Bronchial epithelial cell (primary cell): ENCODE measurements around the gene TRABD2B. TPM values are rescaled to one million over a fixed set of nuclear protein-coding genes. Genes with fewer than 3 reads are reported as not detected.

Experiments
- DNase-seq: peaks from one replicate; pipeline ENCODE4 v3.0.0-alpha.2; 2010; ENCODE audit warnings: low read depth
- FAIRE-seq: peaks from 2 replicates; lab custom pipeline; 2011; peaks lifted over from hg19 to GRCh38; lab: Jason Lieb, UNC
- H3K27me3 ChIP-seq: 2 replicates; pipeline ENCODE4 v1.5.1; 2011; ENCODE audit warnings: low read length; ENCODE audit not compliant: control insufficient read depth, insufficient read depth
- H3K36me3 ChIP-seq: 2 replicates; pipeline ENCODE4 v1.5.1; 2011; ENCODE audit warnings: low read length; ENCODE audit not compliant: control insufficient read depth, insufficient read depth
- H3K4me3 ChIP-seq: 2 replicates; pipeline ENCODE4 v1.5.1; 2011; ENCODE audit warnings: mild to moderate bottlenecking, low read depth, low read length, control low read depth
- CTCF ChIP-seq: IDR thresholded peaks from 2 replicates; pipeline ENCODE4 v1.5.1; 2011; ENCODE audit warnings: mild to moderate bottlenecking, moderate library complexity, low read length, control low read depth, inconsistent platforms; ENCODE audit not compliant: insufficient read depth, severe bottlenecking
- total RNA-seq: library from RNA; depleted of rRNA; stranded (reverse); fragments of >200 nt; gene quantifications from 2 replicates; pipeline ENCODE4 v1.2.1, GENCODE V29; 2014

Gene TRABD2B
- total RNA-seq, 1 donor from 2014 or later = under 0.01 TPM

GRCh38 chr1:47720111-47720510 lies 277.1 kb downstream of the TRABD2B start:
- H3K36me3 ChIP-seq = no peaks in the 10 kb centered on the region
- TF ChIP-seq CTCF = no peak
- H3K4me3 ChIP-seq = no peak overlapping the region
- DNase-seq (no peak), FAIRE-seq (no peak)
- peaks cover 13% of the 10 kb centered on the region for H3K27me3 ChIP-seq

GRCh38 chr1:47717341-47717740 lies 279.8 kb downstream of the TRABD2B start:
- H3K27me3 ChIP-seq = peaks cover 13% of the 10 kb centered on the region
- no peak for TF ChIP-seq CTCF
- no peak overlapping the region for H3K4me3 ChIP-seq
- FAIRE-seq = no peak
- no peaks in the 10 kb centered on the region for H3K36me3 ChIP-seq
- no peak for DNase-seq

GRCh38 chr1:47713975-47714767 lies 283.0 kb downstream of the TRABD2B start:
- no peak for TF ChIP-seq CTCF
- DNase-seq = no peak
- H3K4me3 ChIP-seq = no peak overlapping the region
- peak; percentile 55 for FAIRE-seq
- H3K27me3 ChIP-seq = peaks cover 21% of the 10 kb centered on the region
- H3K36me3 ChIP-seq = no peaks in the 10 kb centered on the region

- Histone ChIP-seq H3K4me3 (no peak overlapping the region), H3K36me3 (no peaks in the 10 kb centered on the region), H3K27me3 (peaks cover 28% of the 10 kb centered on the region)
- FAIRE-seq (no peak), DNase-seq (no peak)
- TF ChIP-seq CTCF = no peak
Observed at GRCh38 chr1:47713333-47713953, 283.7 kb downstream of the TRABD2B start.

- no peak for DNase-seq
- FAIRE-seq = no peak
- no peaks in the 10 kb centered on the region for H3K36me3 ChIP-seq
- H3K27me3 ChIP-seq = peaks cover 30% of the 10 kb centered on the region
- no peak for TF ChIP-seq CTCF
- H3K4me3 ChIP-seq = no peak overlapping the region
Observed at GRCh38 chr1:47712596-47713299, 284.4 kb downstream of the TRABD2B start.
